ENCODE results near the gene CD9.

DNA sequence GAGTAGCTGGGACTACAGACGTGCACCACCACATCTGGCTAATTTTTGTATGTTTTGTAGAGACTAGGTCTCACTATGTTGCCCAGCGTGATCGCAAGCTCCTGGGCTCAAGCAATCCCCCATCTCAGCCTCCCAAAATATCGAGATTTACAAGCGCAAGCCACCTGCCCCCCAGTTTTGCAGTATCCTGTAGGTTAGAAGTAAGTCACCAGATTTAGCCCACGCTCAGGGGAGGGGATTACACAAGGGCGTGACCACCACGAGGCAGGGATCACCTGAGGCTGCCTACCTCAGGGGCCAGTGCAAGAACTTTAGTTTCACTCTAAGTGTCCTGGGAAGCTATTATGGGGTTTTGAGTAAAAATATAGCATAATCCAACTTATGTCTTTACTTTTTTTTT lies 71.1 kb downstream of the CD9 start:
- TF ChIP-seq, protein P1, sequence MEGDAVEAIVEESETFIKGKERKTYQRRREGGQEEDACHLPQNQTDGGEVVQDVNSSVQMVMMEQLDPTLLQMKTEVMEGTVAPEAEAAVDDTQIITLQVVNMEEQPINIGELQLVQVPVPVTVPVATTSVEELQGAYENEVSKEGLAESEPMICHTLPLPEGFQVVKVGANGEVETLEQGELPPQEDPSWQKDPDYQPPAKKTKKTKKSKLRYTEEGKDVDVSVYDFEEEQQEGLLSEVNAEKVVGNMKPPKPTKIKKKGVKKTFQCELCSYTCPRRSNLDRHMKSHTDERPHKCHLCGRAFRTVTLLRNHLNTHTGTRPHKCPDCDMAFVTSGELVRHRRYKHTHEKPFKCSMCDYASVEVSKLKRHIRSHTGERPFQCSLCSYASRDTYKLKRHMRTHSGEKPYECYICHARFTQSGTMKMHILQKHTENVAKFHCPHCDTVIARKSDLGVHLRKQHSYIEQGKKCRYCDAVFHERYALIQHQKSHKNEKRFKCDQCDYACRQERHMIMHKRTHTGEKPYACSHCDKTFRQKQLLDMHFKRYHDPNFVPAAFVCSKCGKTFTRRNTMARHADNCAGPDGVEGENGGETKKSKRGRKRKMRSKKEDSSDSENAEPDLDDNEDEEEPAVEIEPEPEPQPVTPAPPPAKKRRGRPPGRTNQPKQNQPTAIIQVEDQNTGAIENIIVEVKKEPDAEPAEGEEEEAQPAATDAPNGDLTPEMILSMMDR (IDR thresholded peaks at IDR 0.05; ENCODE audit: low read length) = no peak
- TF ChIP-seq EZH2 (IDR thresholded peaks at IDR 0.05; ENCODE audit: borderline replicate concordance, low read length) = no peak

Measured in OCI-LY1 (cell line).